CD4-positive, CD25-positive, alpha-beta regulatory T cell (primary cell): ENCODE data around the gene ACSM2A. TPM values are rescaled to one million over a fixed set of nuclear protein-coding genes. Genes with fewer than 3 reads are reported as not detected.
A peak's percentile ranks its signal among the peaks of the same experiment; 100 is the strongest.
"Not testable (repeated sequence)": the region's sequence is repeated elsewhere in the genome, so short reads cannot be mapped to it uniquely, and the experiment has no call there.

Experiments used
- ATAC-seq, 2 donors: fragments of 150-1000 bp; cut with Tn5 transposase; one replicate each; pipeline ENCODE4 v1.10.0; 2021; ENCODE audit warnings: low read depth in 2 of 2, moderate number of reproducible peaks in 2 of 2, moderate library complexity in 1 of 2
- DNase-seq, 3 donors: peaks; one replicate each; pipeline versions ENCODE4 v3.0.0 to v3.0.0-alpha.2; 2012 to 2022; ENCODE audit warnings: mixed read lengths in 1 of 3
- H3K27ac ChIP-seq: one replicate; pipeline ENCODE4 v1.7.0; 2013; ENCODE audit warnings: mild to moderate bottlenecking, low read length; ENCODE audit not compliant: insufficient read depth, poor library complexity, severe bottlenecking
- H3K27me3 ChIP-seq: one replicate; pipeline ENCODE4 v1.7.0; 2013; ENCODE audit warnings: low read length; ENCODE audit not compliant: control insufficient read depth, insufficient read depth
- H3K36me3 ChIP-seq: one replicate; pipeline ENCODE4 v1.7.0; 2013; ENCODE audit warnings: mild to moderate bottlenecking, low read length, moderate library complexity; ENCODE audit not compliant: control insufficient read depth, insufficient read depth
- H3K4me1 ChIP-seq: 2 replicates; pipeline ENCODE4 v1.7.0; 2013; ENCODE audit warnings: mild to moderate bottlenecking, low read length; ENCODE audit not compliant: insufficient read depth, control insufficient read depth, poor library complexity, severe bottlenecking
- H3K4me3 ChIP-seq: one replicate; pipeline ENCODE4 v1.7.0; 2013; ENCODE audit warnings: low read depth, mild to moderate bottlenecking, low read length, moderate library complexity
- H3K9me3 ChIP-seq, 2 experiments: 1 replicate in 1 of 2; 2 replicates in 1 of 2; pipeline ENCODE4 v1.7.0; 2013; ENCODE audit warnings: low read length in 2 of 2, mild to moderate bottlenecking in 1 of 2, moderate library complexity in 1 of 2; ENCODE audit not compliant: control insufficient read depth in 2 of 2
- H3K27ac Mint-ChIP-seq, 3 donors: one replicate each; pipeline ENCODE4 v1.8.0; 2020 to 2022; ENCODE audit warnings: mild to moderate bottlenecking in 3 of 3, mixed read lengths in 3 of 3, moderate library complexity in 2 of 3
- H3K27me3 Mint-ChIP-seq: one replicate; pipeline ENCODE4 v1.8.0; 2022; ENCODE audit warnings: mild to moderate bottlenecking, mixed read lengths
- H3K36me3 Mint-ChIP-seq: one replicate; pipeline ENCODE4 v1.8.0; 2020; ENCODE audit warnings: mixed read lengths
- H3K4me1 Mint-ChIP-seq, 4 donors: one replicate each; pipeline ENCODE4 v1.8.0; 2020 to 2022; ENCODE audit warnings: mixed read lengths in 4 of 4, mild to moderate bottlenecking in 1 of 4
- H3K4me3 Mint-ChIP-seq, 4 donors: one replicate each; pipeline ENCODE4 v1.8.0; 2020 to 2022; ENCODE audit warnings: mild to moderate bottlenecking in 4 of 4, mixed read lengths in 4 of 4, moderate library complexity in 3 of 4
- H3K9me3 Mint-ChIP-seq, 7 donors: one replicate each; pipeline ENCODE4 v1.8.0; 2020 to 2022; ENCODE audit warnings: mixed read lengths in 7 of 7, mild to moderate bottlenecking in 3 of 7, moderate library complexity in 2 of 7
- polyA plus RNA-seq, 4 donors: library from polyadenylated mRNA; unstranded; fragments of 300-500 nt; fragmentation: Illumina TruSeq; gene quantifications; one replicate each; pipeline ENCODE4 v1.2.3, GENCODE V29; 2021
- total RNA-seq: library from RNA; stranded (reverse); gene quantifications from one replicate; pipeline ENCODE4 v1.2.3, GENCODE V29; 2022

ACSM2A gene
- total and polyA plus RNA-seq, 5 donors from 2014 or later, result not detected

- not testable (repeated sequence) for H3K4me3 Mint-ChIP-seq, H3K9me3 Mint-ChIP-seq, ATAC-seq, H3K36me3 ChIP-seq, H3K4me3 ChIP-seq, H3K27ac Mint-ChIP-seq, DNase-seq, H3K27me3 ChIP-seq, H3K27ac ChIP-seq, H3K27me3 Mint-ChIP-seq, H3K9me3 ChIP-seq, H3K36me3 Mint-ChIP-seq, H3K4me1 ChIP-seq, H3K4me1 Mint-ChIP-seq
Measured at GRCh38 chr16:20419093-20419492, 32.2 kb upstream of the ACSM2A start.

- H3K9me3 ChIP-seq, H3K36me3 Mint-ChIP-seq, H3K9me3 Mint-ChIP-seq, H3K27ac ChIP-seq, H3K36me3 ChIP-seq, H3K4me1 ChIP-seq, H3K4me3 Mint-ChIP-seq, H3K4me1 Mint-ChIP-seq, H3K27me3 ChIP-seq, ATAC-seq, H3K27me3 Mint-ChIP-seq, H3K4me3 ChIP-seq, H3K27ac Mint-ChIP-seq, DNase-seq: not testable (repeated sequence)
Measured at GRCh38 chr16:20421748-20422147, 29.6 kb upstream of the ACSM2A start.

- H3K4me3 Mint-ChIP-seq, H3K27ac ChIP-seq, H3K27ac Mint-ChIP-seq, H3K27me3 Mint-ChIP-seq, H3K4me1 Mint-ChIP-seq, H3K9me3 ChIP-seq, H3K27me3 ChIP-seq, ATAC-seq, H3K9me3 Mint-ChIP-seq, H3K4me3 ChIP-seq, DNase-seq, H3K36me3 Mint-ChIP-seq, H3K36me3 ChIP-seq, H3K4me1 ChIP-seq: not testable (repeated sequence)
Measured at GRCh38 chr16:20423772-20424128, 27.6 kb upstream of the ACSM2A start.

GRCh38 chr16:20424129-20424866, 27.0 kb upstream of the ACSM2A start:
- Histone ChIP-seq H3K4me1 (no peaks in the 10 kb centered on the region), H3K4me3 (no peak overlapping the region), H3K27me3 (no peaks in the 10 kb centered on the region), H3K9me3 (no peaks in the 10 kb centered on the region), H3K36me3 (no peaks in the 10 kb centered on the region), H3K27ac (no peak overlapping the region)
- Mint-ChIP-seq H3K4me3 (no peak overlapping the region), H3K36me3 (no peaks in the 10 kb centered on the region), H3K27ac (no peak overlapping the region), H3K4me1 (no peaks in the 10 kb centered on the region), H3K27me3 (no peaks in the 10 kb centered on the region), H3K9me3 (peaks cover 0 to 6% (median 0%) of the 10 kb centered on the region in 7 donors)
- no peak for ATAC-seq
- no peak for DNase-seq

- not testable (repeated sequence) for H3K4me3 ChIP-seq, H3K4me1 Mint-ChIP-seq, H3K4me1 ChIP-seq, H3K9me3 Mint-ChIP-seq, H3K27ac ChIP-seq, H3K27me3 Mint-ChIP-seq, ATAC-seq, H3K36me3 Mint-ChIP-seq, H3K27me3 ChIP-seq, DNase-seq, H3K9me3 ChIP-seq, H3K27ac Mint-ChIP-seq, H3K36me3 ChIP-seq, H3K4me3 Mint-ChIP-seq
Measured at GRCh38 chr16:20427401-20427797, 23.9 kb upstream of the ACSM2A start.

GRCh38 chr16:20429499-20429898, 21.8 kb upstream of the ACSM2A start:
- H3K9me3 Mint-ChIP-seq, H3K27ac ChIP-seq, H3K4me1 ChIP-seq, H3K4me3 ChIP-seq, DNase-seq, H3K27me3 Mint-ChIP-seq, H3K4me3 Mint-ChIP-seq, H3K9me3 ChIP-seq, H3K36me3 ChIP-seq, ATAC-seq, H3K36me3 Mint-ChIP-seq, H3K4me1 Mint-ChIP-seq, H3K27me3 ChIP-seq, H3K27ac Mint-ChIP-seq: not testable (repeated sequence)

- H3K4me3 Mint-ChIP-seq, result peak overlapping the region in 1 of 4 donors; percentile 56
- H3K4me3 ChIP-seq, H3K36me3 Mint-ChIP-seq, H3K9me3 Mint-ChIP-seq, H3K27ac ChIP-seq, H3K27me3 ChIP-seq, ATAC-seq, H3K4me1 ChIP-seq, H3K27ac Mint-ChIP-seq, DNase-seq, H3K9me3 ChIP-seq, H3K36me3 ChIP-seq, H3K4me1 Mint-ChIP-seq, H3K27me3 Mint-ChIP-seq: not testable (repeated sequence)
Measured at GRCh38 chr16:20430480-20430879, 20.8 kb upstream of the ACSM2A start.

GRCh38 chr16:20430948-20431347, 20.4 kb upstream of the ACSM2A start:
- H3K27ac Mint-ChIP-seq, result no peak overlapping the region
- peaks cover 0 to 6% (median 0%) of the 10 kb centered on the region in 7 donors for H3K9me3 Mint-ChIP-seq

More at GRCh38 chr16:20430948-20431347, 20.4 kb upstream of the ACSM2A start:
- H3K36me3 Mint-ChIP-seq, result no peaks in the 10 kb centered on the region
- Histone ChIP-seq H3K27me3 (no peaks in the 10 kb centered on the region), H3K27ac (no peak overlapping the region), H3K4me1 (no peaks in the 10 kb centered on the region), H3K9me3 (no peaks in the 10 kb centered on the region), H3K36me3 (no peaks in the 10 kb centered on the region), H3K4me3 (no peak overlapping the region)
- H3K4me3 Mint-ChIP-seq, result no peak overlapping the region
- no peak for ATAC-seq
- H3K4me1 Mint-ChIP-seq, result no peaks in the 10 kb centered on the region
- no peak for DNase-seq
- H3K27me3 Mint-ChIP-seq, result no peaks in the 10 kb centered on the region
